Uterus (tissue), 4 donors: Measurements from ENCODE around the gene OR51A2. TPM values are rescaled to one million over a fixed set of nuclear protein-coding genes. Genes with fewer than 3 reads are reported as not detected.

Experiments
- DNase-seq, 2 donors: peaks; one replicate each; pipeline ENCODE4 v3.0.0-alpha.2; 2019 to 2020
- H3K27ac ChIP-seq, 2 donors: fragments of 200-600 bp; sonication (generic); 1 replicate in 1 of 2; 2 replicates in 1 of 2; pipeline ENCODE4 v1.5.1; 2016 to 2018
- H3K27me3 ChIP-seq, 2 donors: fragments of 200-600 bp; sonication (generic); one replicate each; pipeline ENCODE4 v1.5.1; 2018 to 2019; ENCODE audit warnings: control low read depth in 1 of 2
- H3K36me3 ChIP-seq, 2 donors: fragments of 200-600 bp; sonication (generic); one replicate each; pipeline ENCODE4 v1.5.1; 2019; ENCODE audit warnings: control low read depth in 1 of 2
- H3K4me1 ChIP-seq, 2 donors: fragments of 200-600 bp; sonication (generic); one replicate each; pipeline ENCODE4 v1.5.1; 2018 to 2019; ENCODE audit warnings: control low read depth in 1 of 2
- H3K4me3 ChIP-seq, 2 donors: fragments of 200-600 bp; sonication (generic); 1 replicate in 1 of 2; 2 replicates in 1 of 2; pipeline ENCODE4 v1.5.1; 2018 to 2019; ENCODE audit warnings: mild to moderate bottlenecking in 1 of 2
- H3K9me3 ChIP-seq, 2 donors: fragments of 200-600 bp; sonication (generic); one replicate each; pipeline ENCODE4 v1.5.1; 2019; ENCODE audit warnings: control low read depth in 1 of 2
- CTCF ChIP-seq, 4 experiments: fragments of 200-600 bp in 2 of 4; fragments of 450-650 bp in 2 of 4; sonication (generic) in 2 of 4; IDR thresholded peaks; one replicate each; pipeline ENCODE4 v1.5.1; 2016 to 2019; ENCODE audit warnings: antibody characterized with exemption in 4 of 4, mild to moderate bottlenecking in 2 of 4, moderate library complexity in 1 of 4
- POLR2A ChIP-seq, 2 donors: fragments of 450-650 bp; IDR thresholded peaks; one replicate each; pipeline ENCODE4 v1.6.1; 2016; ENCODE audit warnings: antibody characterized with exemption in 2 of 2, mild to moderate bottlenecking in 1 of 2, moderate library complexity in 1 of 2
- intact Hi-C: fragments of 100-400 bp; cut with DNase I; formaldehyde crosslinking; loops from one replicate; pipeline ENCODE4 v1.15.1; 2023; ENCODE audit warnings: low total_unique reads
- total RNA-seq, 4 donors: library from RNA; depleted of rRNA in 3 of 4; stranded (reverse); fragments of >200 nt in 3 of 4; gene quantifications; one replicate each; pipeline versions ENCODE4 v1.1.0 to v1.2.4, GENCODE V29; 2014 to 2023
- donor health status: DM: yes; HTN: yes; CAD: no.

OR51A2 gene
- total RNA-seq, 4 donors from 2014 or later = not detected

GRCh38 chr11:4922304-4922703 lies 33.2 kb downstream of the OR51A2 start:
- Histone ChIP-seq H3K9me3 (no peaks in the 10 kb centered on the region), H3K27me3 (no peaks in the 10 kb centered on the region), H3K4me3 (no peak overlapping the region), H3K4me1 (no peaks in the 10 kb centered on the region), H3K36me3 (no peaks in the 10 kb centered on the region), H3K27ac (no peak overlapping the region)
- no peak for DNase-seq
- intact Hi-C loops = no loop called here
- TF ChIP-seq CTCF (IDR thresholded peaks at IDR 0.05) (no peak), POLR2A (IDR thresholded peaks at IDR 0.05) (no peak)

DNA sequence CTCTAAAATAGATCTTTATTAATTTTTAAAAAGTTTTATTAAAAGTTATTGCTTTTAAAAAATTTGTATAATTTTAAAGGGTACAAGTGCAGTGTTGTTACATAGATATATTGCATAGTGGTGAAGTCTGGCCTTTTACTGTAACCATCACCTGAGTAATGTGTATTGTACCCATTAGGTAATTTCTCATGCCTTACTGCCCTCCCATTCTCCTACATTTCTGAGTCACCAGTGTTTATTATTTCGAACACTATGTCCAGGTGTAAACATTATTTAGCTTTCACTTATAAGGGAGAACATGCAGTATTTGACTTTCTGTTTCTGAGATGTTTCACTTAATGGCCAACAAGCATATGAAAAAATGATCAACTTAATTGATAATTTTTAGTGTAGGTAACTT lies 33.7 kb downstream of the OR51A2 start:
- no peak for DNase-seq
- Histone ChIP-seq H3K4me3 (no peak overlapping the region), H3K27ac (no peak overlapping the region), H3K9me3 (no peaks in the 10 kb centered on the region), H3K27me3 (no peaks in the 10 kb centered on the region), H3K4me1 (no peaks in the 10 kb centered on the region), H3K36me3 (no peaks in the 10 kb centered on the region)
- no peak for TF ChIP-seq POLR2A (IDR thresholded peaks at IDR 0.05)
- no peak for TF ChIP-seq CTCF (IDR thresholded peaks at IDR 0.05)
- intact Hi-C loops = no loop called here

DNA sequence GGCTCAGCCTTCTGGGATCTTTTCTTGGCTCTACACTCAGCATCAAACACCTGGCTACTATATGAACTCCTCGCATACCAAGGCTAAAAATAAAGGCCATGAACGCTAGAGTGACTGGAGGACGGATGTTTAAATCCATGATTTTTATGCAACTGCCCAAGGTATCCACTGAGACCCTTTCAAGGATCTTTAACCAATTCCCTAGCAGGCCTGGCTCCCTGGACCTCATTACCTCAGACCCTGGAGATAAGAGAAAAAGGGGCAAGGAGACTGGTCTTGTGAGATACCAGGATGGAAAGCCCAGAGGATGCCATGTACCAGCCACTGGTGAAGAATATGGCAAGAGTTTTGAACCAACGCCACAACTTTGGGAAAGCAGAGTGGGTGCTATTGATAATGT lies 36.3 kb downstream of the OR51A2 start, which contains the start of gene OR51G2:
OR51G2 (minus strand) TSS at position 101 of the 400 bp plus-strand sequence. CDS start 3,687 bp downstream, outside the sequence.
- no peak for TF ChIP-seq POLR2A (IDR thresholded peaks at IDR 0.05)
- no peak for TF ChIP-seq CTCF (IDR thresholded peaks at IDR 0.05)

GRCh38 chr11:4916581-4916980 lies 38.9 kb downstream of the OR51A2 start:
- no peak overlapping the region for H3K27ac ChIP-seq
- no peaks in the 10 kb centered on the region for H3K4me1 ChIP-seq
- H3K27me3 ChIP-seq = no peaks in the 10 kb centered on the region
- H3K36me3 ChIP-seq = no peaks in the 10 kb centered on the region
- H3K4me3 ChIP-seq = no peak overlapping the region
- no peak for DNase-seq
- TF ChIP-seq POLR2A (IDR thresholded peaks at IDR 0.05) (no peak), CTCF (IDR thresholded peaks at IDR 0.05) (no peak)
- H3K9me3 ChIP-seq = no peaks in the 10 kb centered on the region
- intact Hi-C loops = no loop called here

More for the DNA sequence above, 36.3 kb downstream of the OR51A2 start, which contains the start of gene OR51G2:
- H3K27me3 ChIP-seq = no peaks in the 10 kb centered on the region
- H3K9me3 ChIP-seq = no peaks in the 10 kb centered on the region
- DNase-seq = no peak
- intact Hi-C loops = no loop called here
- H3K4me3 ChIP-seq = no peak within 1 kb of the TSS
- no peak within 1 kb of the TSS for H3K27ac ChIP-seq
- no peaks in the 10 kb centered on the region for H3K4me1 ChIP-seq
- no peaks in the 10 kb centered on the region for H3K36me3 ChIP-seq

Other genes with a start within 250 kb of the OR51A2 start
- gene OR51F1, start 185.8 kb downstream of the OR51A2 start, total RNA-seq = not detected
- not detected for gene OR52R1, start 151.3 kb downstream of the OR51A2 start, total RNA-seq
- not detected for gene OR51F2, start 134.4 kb downstream of the OR51A2 start, total RNA-seq
- gene OR51S1, start 106.5 kb downstream of the OR51A2 start, total RNA-seq = not detected
- gene OR51T1, start 73.8 kb downstream of the OR51A2 start, total RNA-seq = not detected
- gene OR51A7, start 51.9 kb downstream of the OR51A2 start, total RNA-seq = not detected
- gene OR51G2, start 36.4 kb downstream of the OR51A2 start, total RNA-seq = not detected
- gene OR51G1, start 31.4 kb downstream of the OR51A2 start, total RNA-seq = not detected
- not detected for gene OR51A4, start 8.1 kb downstream of the OR51A2 start, total RNA-seq
- not detected for gene OR51L1, start 39.1 kb upstream of the OR51A2 start, total RNA-seq
- gene OR52J3, start 90.8 kb upstream of the OR51A2 start, total RNA-seq = not detected
- not detected for gene OR52E2, start 103.9 kb upstream of the OR51A2 start, total RNA-seq
- gene OR52E1, start 113.9 kb upstream of the OR51A2 start, total RNA-seq = not detected
- gene OR52A5, start 182.6 kb upstream of the OR51A2 start, total RNA-seq = not detected
- gene OR52A1, start 199.0 kb upstream of the OR51A2 start, total RNA-seq = not detected
- not detected for gene OR51V1, start 245.0 kb upstream of the OR51A2 start, total RNA-seq